Activated T-helper 2 cell treated with anti-CD3 and anti-CD28 coated beads, Interferon-gamma antibody, Interleukin-2, Interleukin-4, amounts not matched to agents 10 μg/mL and 5 μg/mL and 100 μg/mL, durations not matched to agents 14 hours and 24 hours and 36 hours (primary cell): Measurements from ENCODE around the gene FOXI2. TPM values are rescaled to one million over a fixed set of nuclear protein-coding genes. Genes with fewer than 3 reads are reported as not detected.

ENCODE experiments used
- DNase-seq: peaks from one replicate; pipeline ENCODE4 v3.0.0; 2021; ENCODE audit warnings: low spot score
- H3K27ac Mint-ChIP-seq: one replicate; pipeline ENCODE4 v1.8.0; 2021; ENCODE audit warnings: mixed read lengths
- H3K27me3 Mint-ChIP-seq: one replicate; pipeline ENCODE4 v1.8.0; 2021; ENCODE audit warnings: low read depth, mixed read lengths
- H3K36me3 Mint-ChIP-seq: one replicate; pipeline ENCODE4 v1.8.0; 2021; ENCODE audit warnings: low read depth, mixed read lengths
- H3K4me1 Mint-ChIP-seq: one replicate; pipeline ENCODE4 v1.8.0; 2021; ENCODE audit warnings: low read depth, mixed read lengths
- H3K4me3 Mint-ChIP-seq: one replicate; pipeline ENCODE4 v1.8.0; 2021; ENCODE audit warnings: low read depth, mild to moderate bottlenecking, moderate library complexity, mixed read lengths
- H3K9me3 Mint-ChIP-seq: one replicate; pipeline ENCODE4 v1.8.0; 2021; ENCODE audit warnings: mixed read lengths
- intact Hi-C: fragments of 100-400 bp; cut with micrococcal nuclease; formaldehyde crosslinking; loops from one replicate; pipeline ENCODE4 v1.15.1; 2023
- total RNA-seq: library from RNA; stranded (reverse); gene quantifications from 2 replicates; pipeline ENCODE4 v1.2.3, GENCODE V29; 2022

FOXI2 gene
- total RNA-seq, 1 donor from 2014 or later: not detected

- H3K4me1 Mint-ChIP-seq: no peaks in the 10 kb centered on the region
- intact Hi-C loops: no loop called here
- H3K36me3 Mint-ChIP-seq: no peaks in the 10 kb centered on the region
- H3K9me3 Mint-ChIP-seq: no peaks in the 10 kb centered on the region
- no peak for DNase-seq
- no peak overlapping the region for H3K27ac Mint-ChIP-seq
- no peak overlapping the region for H3K4me3 Mint-ChIP-seq
- peaks cover 39% of the 10 kb centered on the region for H3K27me3 Mint-ChIP-seq
These were observed 1.8 kb upstream of the FOXI2 start for GRCh38 chr10:127735156-127735555.

DNA sequence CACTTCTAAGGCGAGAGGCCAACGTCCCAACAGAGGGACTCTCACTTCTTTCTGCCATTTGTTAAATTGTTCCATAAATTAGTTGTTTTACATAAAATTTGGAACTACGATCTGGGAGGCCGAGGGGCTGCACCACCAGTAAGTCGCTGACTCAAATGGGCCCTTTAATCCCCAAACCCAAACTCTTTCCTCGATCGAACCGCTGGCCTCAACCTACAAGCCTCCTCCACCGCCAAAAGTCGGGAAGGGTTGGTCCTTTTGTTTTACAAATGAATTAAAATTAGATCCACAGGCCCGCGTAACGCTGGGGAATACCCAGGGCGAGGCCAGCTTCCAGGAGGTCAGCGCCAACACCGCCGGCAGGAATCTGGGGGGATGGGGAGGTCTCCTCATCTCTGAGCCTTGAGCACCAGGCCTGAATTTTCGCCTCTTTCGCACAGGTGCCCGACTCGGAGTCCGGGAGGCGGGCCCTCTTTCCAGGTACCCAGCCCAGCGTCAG is 1.2 kb upstream of the FOXI2 start:
- Mint-ChIP-seq H3K4me3 (no peak overlapping the region), H3K27ac (no peak overlapping the region), H3K36me3 (no peaks in the 10 kb centered on the region), H3K9me3 (no peaks in the 10 kb centered on the region), H3K27me3 (peaks cover 39% of the 10 kb centered on the region), H3K4me1 (no peaks in the 10 kb centered on the region)
- no peak for DNase-seq
- intact Hi-C loops: no loop called here

DNA sequence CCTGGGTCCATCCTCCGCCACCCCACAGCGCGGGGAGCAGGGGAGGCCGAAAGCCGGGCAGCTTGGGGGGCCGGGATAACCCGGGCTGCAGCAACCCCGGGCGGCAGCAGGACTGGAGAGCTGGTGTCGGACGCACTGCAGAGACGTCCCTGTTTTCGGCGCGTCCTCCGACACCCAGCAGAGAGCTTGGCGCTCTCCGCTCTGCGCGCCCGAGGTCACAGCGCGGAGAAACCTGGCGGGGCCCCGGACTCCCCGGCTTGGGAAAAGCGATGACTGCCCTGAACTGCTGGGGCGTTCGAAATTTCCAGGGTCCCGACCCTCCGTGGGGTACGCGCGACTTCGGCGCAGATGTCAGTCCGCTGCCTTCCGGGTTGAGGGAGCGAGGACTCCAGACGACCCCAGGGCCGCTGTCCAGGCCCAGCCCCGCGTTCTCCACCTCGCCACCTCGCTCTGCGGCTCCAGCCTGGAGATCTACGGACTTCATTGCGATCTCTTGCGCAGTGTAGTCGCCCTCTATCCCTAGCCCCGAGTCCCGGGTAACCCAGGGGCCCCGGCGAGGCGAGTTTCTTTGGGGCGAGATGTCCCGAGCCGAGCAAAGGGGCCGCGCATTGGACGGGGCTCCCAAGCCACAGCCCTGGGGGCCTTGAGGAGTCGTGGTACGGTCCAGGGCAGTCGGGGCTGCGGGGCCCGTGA is 617 bp upstream of the FOXI2 start:
- DNase-seq: no peak
- intact Hi-C loops: no loop called here
- Mint-ChIP-seq H3K4me3 (no peak overlapping the region), H3K36me3 (no peaks in the 10 kb centered on the region), H3K9me3 (no peaks in the 10 kb centered on the region), H3K4me1 (no peaks in the 10 kb centered on the region), H3K27me3 (peaks cover 39% of the 10 kb centered on the region), H3K27ac (no peak overlapping the region)

- H3K9me3 Mint-ChIP-seq: no peaks in the 10 kb centered on the region
- H3K27ac Mint-ChIP-seq: no peak overlapping the region
- no peaks in the 10 kb centered on the region for H3K36me3 Mint-ChIP-seq
- H3K27me3 Mint-ChIP-seq: peaks cover 37% of the 10 kb centered on the region
- H3K4me3 Mint-ChIP-seq: no peak overlapping the region
- no peaks in the 10 kb centered on the region for H3K4me1 Mint-ChIP-seq
- intact Hi-C loops: no loop called here
- no peak for DNase-seq
These were observed 852 bp downstream of the FOXI2 start for GRCh38 chr10:127737563-127738511.

- no peaks in the 10 kb centered on the region for H3K36me3 Mint-ChIP-seq
These were observed 1.8 kb downstream of the FOXI2 start for GRCh38 chr10:127738512-127739424.

GRCh38 chr10:127739908-127740307 is 2.9 kb downstream of the FOXI2 start:
- Mint-ChIP-seq H3K9me3 (no peaks in the 10 kb centered on the region), H3K27ac (peak overlapping the region; percentile 28), H3K4me3 (no peak overlapping the region), H3K4me1 (no peaks in the 10 kb centered on the region), H3K36me3 (no peaks in the 10 kb centered on the region), H3K27me3 (peaks cover 16% of the 10 kb centered on the region)
- intact Hi-C loops: no loop called here
- no peak for DNase-seq

More at GRCh38 chr10:127738512-127739424, 1.8 kb downstream of the FOXI2 start:
- Mint-ChIP-seq H3K27ac (no peak overlapping the region), H3K27me3 (peaks cover 28% of the 10 kb centered on the region), H3K4me3 (no peak overlapping the region), H3K4me1 (no peaks in the 10 kb centered on the region), H3K9me3 (no peaks in the 10 kb centered on the region)
- DNase-seq: no peak
- intact Hi-C loops: no loop called here

DNA sequence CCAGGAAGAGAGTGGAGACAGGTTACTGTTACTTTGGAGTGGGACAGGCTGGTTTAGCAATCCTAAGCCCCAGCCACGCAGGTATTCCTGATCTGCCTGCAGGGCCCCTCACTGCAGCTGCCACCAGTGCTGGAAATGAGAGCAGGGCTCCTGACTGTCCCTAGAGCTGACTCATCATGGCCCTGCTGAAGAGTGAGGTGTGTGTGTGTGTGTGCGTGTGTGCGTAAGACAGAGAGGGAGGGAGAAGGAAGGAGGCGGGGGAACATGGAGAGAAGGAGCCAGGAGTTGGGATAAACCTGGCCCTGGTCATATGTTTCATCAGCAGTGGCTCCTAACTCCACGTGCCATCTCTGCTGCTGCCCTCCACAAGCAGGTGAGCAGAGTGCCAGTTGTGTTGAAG is 3.6 kb downstream of the FOXI2 start:
- no peak overlapping the region for H3K27ac Mint-ChIP-seq
- no peak for DNase-seq
- no peak overlapping the region for H3K4me3 Mint-ChIP-seq
- no peaks in the 10 kb centered on the region for H3K4me1 Mint-ChIP-seq
- H3K9me3 Mint-ChIP-seq: no peaks in the 10 kb centered on the region
- no peaks in the 10 kb centered on the region for H3K36me3 Mint-ChIP-seq
- intact Hi-C loops: no loop called here
- H3K27me3 Mint-ChIP-seq: peaks cover 10% of the 10 kb centered on the region

- no peaks in the 10 kb centered on the region for H3K4me1 Mint-ChIP-seq
- DNase-seq: no peak
- no peak overlapping the region for H3K27ac Mint-ChIP-seq
- intact Hi-C loops: no loop called here
- H3K9me3 Mint-ChIP-seq: no peaks in the 10 kb centered on the region
- no peak overlapping the region for H3K4me3 Mint-ChIP-seq
- peaks cover 1% of the 10 kb centered on the region for H3K27me3 Mint-ChIP-seq
- H3K36me3 Mint-ChIP-seq: no peaks in the 10 kb centered on the region
These were observed 6.2 kb downstream of the FOXI2 start for GRCh38 chr10:127743205-127743604.

- Mint-ChIP-seq H3K27me3 (no peaks in the 10 kb centered on the region), H3K4me1 (no peaks in the 10 kb centered on the region), H3K4me3 (no peak overlapping the region), H3K9me3 (peaks cover 5% of the 10 kb centered on the region), H3K27ac (no peak overlapping the region), H3K36me3 (no peaks in the 10 kb centered on the region)
- no peak for DNase-seq
- intact Hi-C loops: no loop called here
These were observed 8.0 kb downstream of the FOXI2 start for GRCh38 chr10:127744956-127745355.

GRCh38 chr10:127745861-127746260 is 8.9 kb downstream of the FOXI2 start:
- intact Hi-C loops: no loop called here
- Mint-ChIP-seq H3K27ac (no peak overlapping the region), H3K36me3 (no peaks in the 10 kb centered on the region), H3K4me3 (no peak overlapping the region), H3K27me3 (no peaks in the 10 kb centered on the region), H3K9me3 (peaks cover 5% of the 10 kb centered on the region), H3K4me1 (no peaks in the 10 kb centered on the region)
- no peak for DNase-seq

DNA sequence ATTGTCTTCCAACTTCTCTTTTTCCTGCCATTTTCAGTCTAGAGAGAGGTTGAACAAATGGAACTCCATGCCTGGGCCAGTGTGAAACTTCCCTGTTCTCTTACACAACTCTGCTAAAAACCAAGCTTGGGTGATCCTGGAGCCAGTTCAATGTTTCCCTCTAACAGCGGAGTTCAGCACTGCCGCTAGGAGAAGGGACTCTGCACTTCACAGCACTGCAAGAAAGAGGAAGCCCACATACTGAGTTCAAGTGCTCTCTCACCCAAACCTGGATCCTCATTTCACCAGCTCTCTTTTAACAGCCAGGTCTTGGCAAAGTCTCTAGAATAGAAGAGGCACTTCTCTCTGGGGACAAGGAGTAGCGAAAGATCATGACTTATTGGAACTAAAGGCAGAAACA is 18.8 kb downstream of the FOXI2 start:
- Mint-ChIP-seq H3K27me3 (no peaks in the 10 kb centered on the region), H3K27ac (no peak overlapping the region), H3K36me3 (no peaks in the 10 kb centered on the region), H3K4me1 (no peaks in the 10 kb centered on the region), H3K4me3 (no peak overlapping the region), H3K9me3 (no peaks in the 10 kb centered on the region)
- no peak for DNase-seq
- intact Hi-C loops: no loop called here

- Mint-ChIP-seq H3K9me3 (no peaks in the 10 kb centered on the region), H3K4me3 (no peak overlapping the region), H3K27ac (no peak overlapping the region), H3K27me3 (no peaks in the 10 kb centered on the region), H3K36me3 (no peaks in the 10 kb centered on the region), H3K4me1 (no peaks in the 10 kb centered on the region)
- intact Hi-C loops: no loop called here
- no peak for DNase-seq
These were observed 19.3 kb downstream of the FOXI2 start for GRCh38 chr10:127756264-127756663.
